ENCODE data around the gene YDJC. TPM values are rescaled to one million over a fixed set of nuclear protein-coding genes. Genes with fewer than 3 reads are reported as not detected.
"Not testable (repeated sequence)": the region's sequence is repeated elsewhere in the genome, so short reads cannot be mapped to it uniquely, and the experiment has no call there.

YDJC gene
- total RNA-seq, 1 experiment from 2014 or later = 50.1 TPM

DNA sequence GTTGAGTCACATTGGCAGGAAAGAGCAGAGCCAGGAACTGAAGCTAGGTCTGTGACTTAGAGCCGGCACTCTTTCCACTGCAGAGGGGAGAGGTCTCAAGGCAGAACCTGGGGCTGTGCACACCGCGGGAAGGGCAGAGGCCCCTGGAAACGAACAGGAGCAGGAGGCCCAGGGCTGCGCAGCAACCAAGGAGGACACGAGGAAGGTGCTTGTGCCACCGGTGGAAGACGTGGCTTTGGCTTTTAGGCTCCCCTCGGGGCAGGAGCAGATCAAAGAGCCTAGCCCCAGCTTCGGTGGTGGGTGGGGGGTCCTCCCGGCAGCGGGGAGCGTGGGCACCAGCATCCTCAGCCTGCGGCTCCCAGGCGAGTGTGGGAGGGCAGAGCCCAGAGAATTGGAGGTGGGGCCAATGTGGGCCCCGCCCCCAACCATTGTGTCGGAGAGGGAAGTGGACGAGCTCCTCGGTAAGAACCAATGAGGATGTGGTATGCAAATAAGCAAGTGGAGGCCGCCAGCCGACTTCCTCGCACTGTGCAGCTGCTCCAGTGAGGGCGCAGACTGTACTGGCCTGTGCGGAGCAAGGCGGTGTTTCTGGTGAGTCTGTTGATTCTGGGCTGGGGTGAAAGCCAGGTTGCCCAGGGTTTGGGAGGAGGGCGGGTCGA is 2.5 kb upstream of the YDJC start, which contains the start of gene CCDC116:
CCDC116 (plus strand) TSS at position 524 of the 659 bp plus-strand sequence. CDS start 422 bp downstream, outside the sequence.
- DNase-seq (ENCODE audit: low read depth) = no peak

DNA sequence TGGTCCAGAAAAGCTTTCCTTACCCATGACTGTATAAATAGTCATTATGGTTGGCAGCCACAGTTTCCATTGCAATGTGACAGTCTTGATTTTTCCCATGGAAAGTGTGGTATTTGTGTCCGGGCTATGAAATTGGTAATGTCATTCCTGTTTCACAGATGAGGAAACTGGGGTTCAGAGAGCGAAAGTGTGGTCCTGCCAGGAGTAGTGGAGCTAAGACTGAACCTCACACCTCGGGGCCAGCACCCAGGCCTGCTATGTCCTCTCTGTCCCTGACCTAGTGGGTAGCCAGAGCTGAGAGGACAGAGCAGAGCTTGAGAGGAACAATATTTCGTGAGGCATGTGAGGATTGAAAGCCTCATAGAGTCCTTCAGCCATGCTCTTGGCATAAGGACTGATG is 1.2 kb upstream of the YDJC start:
- no peak for DNase-seq (ENCODE audit: low read depth)

DNA sequence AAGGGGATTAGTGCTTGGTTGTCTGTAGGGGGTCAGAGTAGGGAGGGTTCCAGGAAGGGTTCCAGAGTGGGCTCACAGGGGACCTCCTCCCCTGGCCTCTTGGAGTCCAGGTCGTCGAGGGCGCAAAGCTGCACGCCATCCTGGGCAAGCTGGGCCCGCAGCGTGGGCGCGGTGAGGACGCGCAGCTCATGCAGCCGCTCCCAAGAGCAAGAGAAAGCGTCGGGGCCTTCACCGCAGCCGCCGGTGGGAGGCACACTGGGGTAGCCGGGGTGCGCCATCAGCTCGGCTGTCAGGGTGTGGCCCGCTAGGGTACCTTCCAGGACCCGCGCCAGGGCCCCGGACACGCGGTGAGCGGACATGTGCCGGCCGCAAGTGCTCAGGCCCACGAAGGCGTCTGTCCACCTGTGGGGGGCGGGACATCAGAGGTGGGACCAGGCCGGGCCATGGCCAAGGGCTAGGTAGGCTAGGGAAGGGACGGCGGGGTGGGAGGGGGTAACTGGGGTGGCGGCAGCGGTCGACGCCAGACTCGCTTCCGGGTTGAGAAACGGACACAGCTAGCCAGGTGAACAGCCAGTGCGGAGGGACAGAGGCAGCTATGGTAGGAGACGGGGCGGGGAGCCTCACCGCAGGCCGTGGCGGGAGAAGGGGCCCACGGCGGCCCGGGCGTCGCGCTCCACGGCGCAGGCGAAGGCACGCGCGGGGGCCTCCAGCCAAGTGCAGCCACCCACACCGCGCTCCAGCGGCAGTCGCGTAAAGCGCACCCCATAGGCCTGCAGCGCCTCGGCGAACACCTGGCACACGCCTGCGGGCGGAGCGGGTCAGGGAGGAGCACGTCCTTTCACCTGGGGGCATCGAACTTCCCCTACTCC is 1.2 kb downstream of the YDJC start:
- no peak for DNase-seq (ENCODE audit: low read depth)

GRCh38 chr22:21626735-21627469 is 2.9 kb downstream of the YDJC start:
- DNase-seq (ENCODE audit: low read depth) = no peak

GRCh38 chr22:21626073-21626734 is 3.6 kb downstream of the YDJC start:
- no peak for DNase-seq (ENCODE audit: low read depth)

DNA sequence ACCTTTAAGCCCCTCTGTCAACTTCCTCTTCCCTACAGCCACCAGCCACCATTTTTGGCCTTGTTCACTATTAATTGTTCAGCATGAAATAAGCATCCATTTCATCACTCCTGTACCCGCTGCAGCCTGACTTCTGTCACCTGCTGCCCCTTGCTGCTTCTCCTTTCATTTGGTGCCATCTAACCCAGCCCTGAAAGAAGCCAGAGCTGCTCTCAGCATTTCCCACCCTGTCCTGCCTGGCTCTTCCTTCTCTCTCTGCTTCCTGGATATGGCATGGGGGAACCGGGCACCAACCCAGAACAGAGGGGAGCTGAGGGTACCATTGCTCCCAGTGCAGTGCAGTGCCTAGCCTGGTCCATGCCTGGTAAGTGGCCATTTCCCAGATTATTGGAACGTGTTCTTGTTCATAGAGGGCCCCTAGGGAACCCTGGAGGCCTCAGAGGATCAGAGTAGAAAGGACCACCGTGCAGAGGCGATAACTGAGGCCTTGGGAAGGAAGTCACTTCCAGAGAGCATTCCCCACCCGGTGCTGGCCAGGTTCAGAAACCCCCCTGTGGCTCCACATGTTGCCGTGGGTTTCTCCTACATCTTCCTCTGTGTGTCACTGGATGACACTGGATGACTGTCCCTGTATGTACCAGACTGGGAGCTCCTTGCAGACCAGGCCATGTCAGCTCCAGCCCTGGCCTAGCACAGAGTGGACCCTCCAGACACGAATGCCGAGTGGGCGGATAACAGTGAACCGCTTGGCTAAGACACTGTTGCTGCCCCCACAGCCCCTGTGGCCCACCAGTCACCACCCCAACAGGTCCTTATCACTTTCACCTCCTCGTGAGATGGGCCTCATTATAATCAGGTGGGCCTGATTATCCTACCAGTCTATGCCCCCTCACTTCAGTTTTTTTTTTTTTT is 4.7 kb downstream of the YDJC start:
- no peak for DNase-seq (ENCODE audit: low read depth)

GRCh38 chr22:21624120-21624879 is 5.5 kb downstream of the YDJC start:
- peak; percentile 23 for DNase-seq (ENCODE audit: low read depth)

DNA sequence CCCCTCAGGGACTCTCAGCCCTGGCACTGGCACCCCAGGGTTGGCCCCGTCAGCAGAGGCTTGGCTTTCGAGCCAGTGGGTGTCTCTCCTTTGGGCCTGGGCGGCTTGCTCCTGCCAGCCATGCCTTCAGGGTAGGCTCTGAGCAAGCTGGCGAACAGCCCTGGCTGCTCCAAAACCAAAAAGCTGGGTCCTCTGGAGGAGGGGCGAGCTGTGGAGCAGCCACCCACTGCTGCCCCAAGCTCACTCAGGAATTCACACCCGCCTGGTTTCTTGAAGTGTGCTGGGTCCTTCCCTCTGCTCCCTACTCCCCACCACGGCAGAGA is 6.2 kb downstream of the YDJC start:
- DNase-seq (ENCODE audit: low read depth) = no peak

GRCh38 chr22:21622919-21623647 is 6.7 kb downstream of the YDJC start:
- no peak for DNase-seq (ENCODE audit: low read depth)

GRCh38 chr22:21622011-21622918 is 7.6 kb downstream of the YDJC start:
- DNase-seq (ENCODE audit: low read depth) = no peak

DNA sequence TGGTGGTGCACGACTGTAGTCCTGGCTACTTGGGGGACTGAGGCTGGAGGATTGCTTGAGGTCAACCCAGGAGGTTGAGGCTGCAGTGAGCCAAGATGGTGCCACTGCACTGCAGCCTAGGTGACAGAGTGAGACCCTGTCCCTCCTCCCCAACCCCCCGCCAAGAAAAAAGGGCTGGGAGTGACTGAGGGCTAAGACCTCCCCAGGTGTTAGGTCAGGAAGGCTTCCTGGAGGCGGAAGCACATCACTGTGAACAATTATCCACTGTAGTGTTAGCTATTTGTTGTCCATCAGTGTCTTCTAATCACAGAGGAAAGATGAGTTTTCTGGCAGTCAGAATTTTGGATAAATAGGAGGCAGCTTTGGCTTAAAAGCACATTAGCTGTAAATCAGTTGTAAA is 8.8 kb downstream of the YDJC start:
- DNase-seq (ENCODE audit: low read depth) = no peak

DNA sequence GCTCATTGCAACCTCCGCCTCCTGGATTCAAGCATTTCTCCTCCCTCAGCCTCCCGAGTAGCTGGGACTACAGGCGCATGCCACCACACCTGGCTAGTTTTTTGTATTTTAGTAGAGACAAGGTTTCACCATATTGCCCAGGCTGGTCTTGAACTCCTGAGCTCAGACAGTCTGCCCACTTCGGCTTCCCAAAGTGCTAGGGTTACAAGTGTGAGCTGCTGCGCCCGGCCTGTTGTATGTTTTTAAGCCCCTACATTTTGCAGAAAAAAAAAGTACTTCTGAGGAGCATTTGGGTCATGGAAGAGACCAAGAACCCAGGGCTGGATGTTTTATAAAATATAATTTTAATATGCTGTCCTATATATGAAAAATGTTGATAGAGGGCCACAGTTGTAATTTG is 12.5 kb downstream of the YDJC start:
- not testable (repeated sequence) for DNase-seq (ENCODE audit: low read depth)

GRCh38 chr22:21615731-21616130 is 14.1 kb downstream of the YDJC start:
- no peak for DNase-seq (ENCODE audit: low read depth)

- DNase-seq (ENCODE audit: low read depth) = no peak
Measured at GRCh38 chr22:21613553-21614233, 16.1 kb downstream of the YDJC start.

DNA sequence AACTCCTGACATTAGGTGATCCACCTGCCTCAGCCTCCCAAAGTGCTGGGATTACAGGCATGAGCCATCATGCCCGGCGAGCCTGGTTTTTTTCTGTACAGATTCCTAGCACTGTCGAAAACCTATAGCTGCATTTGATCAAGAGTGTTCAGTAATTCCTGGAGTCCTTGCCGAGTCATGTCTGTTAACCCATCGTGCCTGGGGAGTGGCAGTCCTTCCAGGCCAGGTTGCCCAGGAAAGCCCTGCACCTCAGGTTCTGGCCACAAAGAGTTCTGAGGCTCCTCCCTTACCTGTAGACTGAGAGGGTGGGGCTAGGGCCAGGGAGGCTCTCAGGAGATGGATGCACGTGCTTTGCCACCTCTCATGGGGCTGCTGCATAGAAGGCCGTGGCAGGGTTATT is 17.0 kb downstream of the YDJC start:
- DNase-seq (ENCODE audit: low read depth) = no peak

DNA sequence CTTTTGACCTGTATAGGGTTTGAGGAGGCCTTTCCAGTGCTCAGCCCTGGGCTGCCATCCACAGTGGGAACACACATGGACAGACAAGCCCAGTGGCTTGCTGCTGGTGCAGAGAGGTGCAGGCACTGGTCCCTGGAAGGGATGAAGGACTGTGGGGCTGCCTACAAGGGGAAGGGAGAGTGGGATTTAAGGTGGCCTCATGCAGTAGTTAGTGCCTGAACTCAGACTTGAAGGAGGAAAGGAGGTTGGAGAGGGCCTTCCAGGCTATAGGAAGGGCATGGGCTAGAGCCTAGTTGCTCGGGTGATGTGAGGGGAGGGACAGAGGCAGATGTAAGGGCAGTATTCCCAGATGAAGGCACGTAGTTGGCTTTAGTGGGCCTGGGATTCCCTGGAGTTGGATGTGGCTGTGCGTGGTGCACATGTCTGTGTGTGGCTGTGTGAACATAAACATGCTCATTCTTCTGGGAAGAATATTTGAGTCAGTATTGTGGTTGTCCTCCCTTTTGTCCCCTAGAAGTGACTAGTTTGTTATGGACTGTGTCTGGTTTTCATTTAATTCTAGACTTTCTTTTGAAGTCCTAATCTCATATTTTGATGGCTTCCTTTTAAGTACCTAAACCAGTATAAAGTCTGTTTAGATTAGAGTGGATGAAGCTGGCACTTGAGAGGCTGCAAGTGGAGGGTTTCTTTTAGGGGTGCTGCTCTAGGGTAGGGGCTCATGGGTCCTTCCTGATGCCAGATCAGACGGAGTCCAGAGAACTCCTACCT is 18.4 kb downstream of the YDJC start:
- no peak for DNase-seq (ENCODE audit: low read depth)

DNA sequence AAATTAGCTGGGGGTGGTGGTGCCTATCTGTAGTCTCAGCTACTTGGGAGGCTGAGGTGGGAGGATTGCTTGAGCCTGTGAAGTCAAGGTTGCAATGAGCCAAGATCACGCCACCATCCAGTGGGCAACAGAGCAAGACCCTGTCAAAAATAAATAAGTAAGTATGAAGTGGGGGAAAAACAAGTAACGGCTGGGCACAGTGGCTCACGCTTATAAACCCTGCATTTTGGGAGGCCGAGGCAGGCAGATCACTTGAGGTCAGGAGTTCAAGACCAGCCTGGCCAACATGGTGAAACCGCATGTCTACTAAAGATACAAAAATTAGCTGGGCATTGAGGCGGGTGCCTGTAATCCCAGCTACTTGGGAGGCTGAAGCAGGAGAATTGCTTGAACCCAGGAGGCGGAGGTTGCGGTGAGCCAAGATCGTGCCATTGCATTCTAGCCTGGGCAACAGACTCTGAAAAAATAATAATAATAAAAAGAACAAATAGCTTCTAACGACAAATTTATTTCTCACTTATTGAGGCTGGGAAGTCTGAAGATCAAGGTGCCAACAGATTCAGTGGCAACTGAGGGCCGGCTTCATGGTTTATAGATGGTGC is 20.2 kb downstream of the YDJC start:
- DNase-seq (ENCODE audit: low read depth) = not testable (repeated sequence)
